ENCODE results near the gene KAT2B.

GRCh38 chr3:20041197-20041780, 1.0 kb downstream of the KAT2B start:
- no peak for TF ChIP-seq CTCF (IDR thresholded peaks at IDR 0.05 in 2 of 3, conservative IDR thresholded peaks at IDR 0.05 in 1 of 3; ENCODE audit: borderline replicate concordance in 1 of 3, insufficient read depth in 1 of 3, low read depth in 2 of 3, low read length in 2 of 3)
- TF ChIP-seq POLR2AphosphoS5 (IDR thresholded peaks at IDR 0.05; ENCODE audit: low read depth, low read length), result no peak
- TF ChIP-seq YY1 (IDR thresholded peaks at IDR 0.05; ENCODE audit: extremely low read depth, insufficient replicate concordance, low read depth, low read length), result no peak
- TF ChIP-seq EZH2phosphoT487 (IDR thresholded peaks at IDR 0.05; ENCODE audit: borderline replicate concordance), result no peak
- TF ChIP-seq JUND (IDR thresholded peaks at IDR 0.05), result no peak
- TF ChIP-seq POLR2A (IDR thresholded peaks at IDR 0.05; ENCODE audit: borderline replicate concordance, extremely low read depth, insufficient read depth, insufficient read length), result no peak
- TF ChIP-seq MAX (IDR thresholded peaks at IDR 0.05), result peak; percentile 32
